ENCODE results near the gene VPS4A. TPM values are rescaled to one million over a fixed set of nuclear protein-coding genes. Genes with fewer than 3 reads are reported as not detected.
A peak's percentile ranks its signal among the peaks of the same experiment; 100 is the strongest.
"Not testable (repeated sequence)": the region's sequence is repeated elsewhere in the genome, so short reads cannot be mapped to it uniquely, and the experiment has no call there.

Gene VPS4A
- 28.6 TPM for total RNA-seq
- long read RNA-seq, full-length matches to known transcripts: 276 of 341 reads
- long read RNA-seq, partial matches to known transcripts: 29 of 341 reads
- long read RNA-seq, other reads (novel, unspliced or antisense): 36 of 341 reads

GRCh38 chr16:69310653-69311532 lies at the start of gene VPS4A:
Gene VPS4A, plus strand, starts transcription at chr16:69311350. Its CDS starts 162 bp downstream, at chr16:69311512.
- DNase-seq (peak; percentile 96), ATAC-seq (ENCODE audit: poor library complexity) (peak; percentile 94)
- intact Hi-C loops (cut with DNase I): no loop called here

DNA sequence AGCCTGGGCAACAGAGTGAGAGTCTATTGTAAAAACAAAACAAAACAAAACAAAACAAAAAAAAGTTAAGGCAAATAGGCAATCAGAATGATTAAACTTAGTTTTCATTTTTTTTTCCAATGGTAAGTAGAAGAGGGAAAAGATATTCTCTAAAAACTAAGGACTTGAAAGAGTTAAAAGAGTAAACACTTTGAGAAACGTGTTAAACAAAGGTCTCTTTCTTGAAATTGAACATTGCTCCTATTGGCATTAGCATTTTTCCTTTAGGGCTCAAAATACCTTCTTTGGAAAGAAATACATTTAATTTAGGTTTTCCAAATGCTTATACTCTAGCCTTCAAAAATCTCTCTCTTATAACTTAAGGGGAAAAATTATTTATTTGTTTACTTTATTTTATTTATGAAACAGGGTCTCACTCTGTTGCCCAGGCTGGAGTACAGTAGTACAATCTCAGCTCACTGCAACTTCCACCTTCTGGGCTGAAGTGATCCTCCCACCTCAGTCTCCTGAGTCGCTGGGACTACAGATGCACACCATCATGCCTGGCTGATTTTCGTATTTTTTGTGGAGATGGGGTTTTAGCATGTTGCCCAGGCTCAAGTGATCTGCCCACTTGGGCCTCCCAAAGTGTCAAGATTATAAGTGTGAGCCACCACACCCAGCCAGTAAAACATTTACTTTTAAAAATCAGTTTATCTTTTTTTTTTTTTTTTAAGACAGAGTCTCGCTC lies 44.7 kb upstream of the VPS4A start:
- DNase-seq (no peak), ATAC-seq (ENCODE audit: poor library complexity) (no peak)
- intact Hi-C loops (cut with DNase I): no loop called here

DNA sequence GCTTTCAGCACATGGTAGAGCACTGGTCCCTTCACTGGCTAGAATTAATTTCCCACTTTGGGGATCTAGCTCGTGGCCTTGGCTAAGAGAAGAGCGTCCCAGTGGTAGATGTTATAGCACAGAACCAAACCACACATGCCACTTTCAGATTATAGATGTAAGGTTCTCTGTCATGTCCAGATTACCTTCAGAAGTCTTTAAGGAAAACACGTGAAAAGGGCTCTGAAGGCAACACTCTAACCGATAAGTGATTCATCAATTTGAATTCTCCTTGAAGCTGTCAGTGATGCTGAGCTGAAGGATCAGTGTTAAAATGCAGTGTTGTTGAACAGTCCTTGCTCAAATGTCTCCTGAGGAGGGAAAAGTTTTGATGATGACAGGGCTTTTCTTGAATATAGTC lies 43.5 kb upstream of the VPS4A start:
- no peak for DNase-seq
- intact Hi-C loops (cut with DNase I): no loop called here
- no peak for ATAC-seq (ENCODE audit: poor library complexity)

- intact Hi-C loops (cut with DNase I): no loop called here
Measured at GRCh38 chr16:69270395-69270794, 40.8 kb upstream of the VPS4A start.

GRCh38 chr16:69270831-69271230 lies 40.3 kb upstream of the VPS4A start:
- ATAC-seq (ENCODE audit: poor library complexity): no peak
- intact Hi-C loops (cut with DNase I): no loop called here
- no peak for DNase-seq

More at GRCh38 chr16:69270395-69270794, 40.8 kb upstream of the VPS4A start:
- ATAC-seq (ENCODE audit: poor library complexity) (no peak), DNase-seq (no peak)

- no peak for DNase-seq
- ATAC-seq (ENCODE audit: poor library complexity): no peak
- intact Hi-C loops (cut with DNase I): no loop called here
Measured at GRCh38 chr16:69273009-69273408, 38.1 kb upstream of the VPS4A start.

GRCh38 chr16:69274699-69275235 lies 36.4 kb upstream of the VPS4A start:
- intact Hi-C loops (cut with DNase I): no loop called here
- no peak for DNase-seq
- ATAC-seq (ENCODE audit: poor library complexity): no peak

- intact Hi-C loops (cut with DNase I): no loop called here
- peak; percentile 70 for DNase-seq
- peak; percentile 98 for ATAC-seq (ENCODE audit: poor library complexity)
Measured at GRCh38 chr16:69276148-69277115, 34.7 kb upstream of the VPS4A start.

- intact Hi-C loops (cut with DNase I): no loop called here
- DNase-seq: no peak
- ATAC-seq (ENCODE audit: poor library complexity): no peak
Measured at GRCh38 chr16:69277413-69277812, 33.7 kb upstream of the VPS4A start.

GRCh38 chr16:69283851-69284250 lies 27.3 kb upstream of the VPS4A start:
- intact Hi-C loops (cut with DNase I): no loop called here
- ATAC-seq (ENCODE audit: poor library complexity) (no peak), DNase-seq (no peak)

DNA sequence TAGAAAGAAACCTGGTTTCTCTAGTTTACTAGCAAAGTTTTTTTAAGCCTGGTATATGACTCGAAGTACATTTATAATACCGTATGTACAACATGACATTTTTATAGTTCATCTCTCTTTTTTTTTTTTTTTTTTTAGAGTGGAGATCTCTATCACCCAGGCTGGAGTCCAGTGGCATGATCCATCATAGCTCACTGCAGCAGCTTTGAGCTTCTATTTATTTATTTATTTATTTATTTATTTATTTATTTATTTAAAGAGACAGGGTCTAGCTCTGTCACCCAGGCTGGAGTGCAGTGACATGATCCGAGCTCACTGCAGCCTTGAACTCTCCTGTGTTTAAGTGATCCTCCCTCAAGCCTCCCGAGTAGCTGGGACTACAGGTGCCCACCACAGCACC lies 25.9 kb upstream of the VPS4A start:
- intact Hi-C loops (cut with DNase I): no loop called here
- DNase-seq (no peak), ATAC-seq (ENCODE audit: poor library complexity) (no peak)

DNA sequence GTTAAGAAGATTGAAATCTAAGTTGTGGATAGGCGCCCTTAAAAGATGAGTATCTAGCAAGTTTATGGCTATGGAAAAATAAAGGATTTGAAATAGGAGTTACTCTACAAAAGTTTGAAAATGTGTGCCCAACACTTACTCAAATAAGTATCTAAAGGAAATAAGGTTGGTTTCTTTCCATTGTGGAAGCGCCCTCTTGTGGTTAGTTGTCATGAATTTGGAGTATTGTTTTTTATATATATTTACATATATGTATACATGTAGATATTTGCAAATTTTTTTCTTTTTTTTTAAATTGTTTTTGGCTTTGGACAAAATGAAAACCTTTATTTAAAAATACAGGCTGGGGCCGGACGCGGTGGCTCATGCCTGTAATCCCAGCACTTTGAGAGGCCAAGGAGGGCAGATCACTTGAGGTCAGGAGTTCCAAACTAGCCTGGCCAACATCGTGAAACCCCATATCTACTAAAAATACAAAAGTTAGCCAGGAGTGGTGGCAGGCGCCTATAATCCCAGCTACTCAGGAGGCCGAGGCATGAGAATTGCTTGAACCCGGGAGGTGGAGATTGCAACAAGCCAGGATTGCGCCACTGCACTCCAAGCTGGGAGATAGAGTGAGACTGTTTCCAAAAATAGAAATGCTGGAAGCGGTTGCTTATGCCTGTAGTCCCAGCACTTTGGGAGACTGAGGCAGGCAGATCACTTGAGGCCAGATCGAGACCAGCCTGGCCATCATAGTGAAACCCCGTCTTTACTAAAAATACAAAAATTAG lies 24.0 kb upstream of the VPS4A start:
- intact Hi-C loops (cut with DNase I): no loop called here
- peak; percentile 82 for DNase-seq
- peak; percentile 93 for ATAC-seq (ENCODE audit: poor library complexity)

DNA sequence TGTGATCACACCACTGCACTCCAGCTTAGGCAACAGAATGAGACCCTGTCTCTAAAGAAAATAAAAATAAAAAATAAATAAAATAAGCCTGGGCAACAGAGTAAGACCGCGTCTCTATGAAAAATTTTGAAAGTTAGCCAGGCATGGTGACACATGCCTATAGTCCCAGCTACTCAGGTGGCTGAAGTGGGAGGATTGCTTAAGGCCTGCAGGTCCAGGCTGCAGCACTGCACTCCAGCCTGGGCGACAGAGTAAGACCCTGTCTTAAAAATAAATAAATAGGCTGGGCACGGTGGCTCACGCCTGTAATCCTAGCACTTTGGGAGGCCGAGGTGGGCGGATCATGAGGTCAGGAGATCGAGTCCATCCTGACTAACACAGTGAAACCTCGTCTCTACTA lies 19.5 kb upstream of the VPS4A start:
- intact Hi-C loops (cut with DNase I); ATAC-seq (ENCODE audit: poor library complexity); DNase-seq: not testable (repeated sequence)

DNA sequence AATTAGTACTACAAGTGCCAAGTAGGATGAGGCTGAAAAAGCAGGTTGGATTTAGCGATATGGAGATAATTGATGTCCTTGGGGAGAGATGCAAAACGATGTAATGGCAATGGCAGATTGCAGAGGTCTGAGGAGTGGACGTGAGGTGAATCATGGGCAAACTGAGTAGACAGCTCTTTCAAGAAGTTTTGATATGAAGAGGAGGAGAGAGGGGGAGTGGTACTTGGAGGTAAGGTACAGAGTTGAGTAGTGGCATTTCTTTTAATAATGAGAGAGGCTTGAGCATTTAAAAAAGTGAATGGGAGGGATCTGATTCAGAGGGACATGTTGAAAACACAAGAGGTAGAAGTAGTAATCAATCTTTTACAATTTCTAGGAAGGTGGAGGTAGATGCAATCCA lies 17.7 kb upstream of the VPS4A start:
- ATAC-seq (ENCODE audit: poor library complexity) (no peak), DNase-seq (no peak)
- intact Hi-C loops (cut with DNase I): no loop called here

DNA sequence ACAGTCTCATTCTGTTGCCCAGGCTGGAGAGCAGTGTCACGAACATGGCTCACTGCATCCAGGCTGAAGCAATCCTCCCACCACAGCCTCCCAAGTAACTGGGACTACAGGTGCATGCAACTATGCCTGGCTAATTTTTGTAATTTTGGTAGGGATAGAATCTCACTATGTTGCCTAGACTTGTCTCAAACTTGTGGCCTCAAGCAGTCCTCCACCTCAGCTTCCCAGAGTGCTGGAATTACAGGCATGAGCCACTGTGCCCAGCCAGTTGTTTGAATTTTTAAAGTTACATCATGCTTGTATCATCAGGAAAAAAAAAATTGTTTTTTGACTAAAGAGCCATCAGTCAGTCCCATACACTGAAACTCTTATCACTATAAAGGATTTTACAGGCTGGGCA lies 17.1 kb upstream of the VPS4A start:
- DNase-seq (no peak), ATAC-seq (ENCODE audit: poor library complexity) (no peak)
- intact Hi-C loops (cut with DNase I): no loop called here

DNA sequence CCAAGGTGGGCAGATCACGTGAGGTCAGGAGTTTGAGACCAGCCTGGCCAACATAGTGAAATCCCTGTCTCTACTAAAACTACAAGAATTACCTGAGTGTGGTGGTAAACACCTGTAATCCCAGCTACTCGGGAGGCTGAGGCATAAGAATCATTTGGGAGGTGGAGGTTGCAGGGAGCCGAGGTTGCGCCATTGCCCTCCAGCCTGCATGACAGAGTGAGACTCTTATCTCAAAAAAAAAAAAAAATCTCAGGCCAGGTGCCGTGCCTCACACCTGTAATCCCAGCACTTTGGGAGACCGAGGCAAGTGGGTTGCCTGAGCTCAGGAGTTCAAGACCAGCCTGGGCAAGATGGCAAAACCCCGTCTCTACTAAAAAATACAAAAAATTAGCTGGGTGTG lies 14.4 kb upstream of the VPS4A start:
- intact Hi-C loops (cut with DNase I); DNase-seq; ATAC-seq (ENCODE audit: poor library complexity): not testable (repeated sequence)

DNA sequence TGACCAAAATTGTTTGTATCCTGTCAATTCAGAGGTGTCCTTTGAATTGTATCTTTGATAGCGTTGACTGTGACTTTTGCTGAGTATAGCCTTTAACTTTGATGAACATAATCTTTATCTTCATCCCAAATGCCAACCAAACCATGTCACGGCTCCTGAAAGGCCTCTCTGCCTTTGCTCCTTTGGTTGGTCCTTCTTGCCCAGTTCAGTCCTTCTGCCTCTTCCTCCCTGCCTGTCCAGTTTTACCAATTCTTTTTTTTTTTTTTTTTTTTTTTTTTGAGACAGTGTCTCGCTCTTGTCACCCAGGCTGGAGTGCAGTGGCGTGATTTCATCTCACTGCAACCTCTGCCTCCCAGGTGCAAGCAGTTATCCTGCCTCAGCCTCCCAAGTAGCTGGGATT lies 12.9 kb upstream of the VPS4A start:
- ATAC-seq (ENCODE audit: poor library complexity): no peak
- intact Hi-C loops (cut with DNase I): no loop called here
- DNase-seq: no peak

DNA sequence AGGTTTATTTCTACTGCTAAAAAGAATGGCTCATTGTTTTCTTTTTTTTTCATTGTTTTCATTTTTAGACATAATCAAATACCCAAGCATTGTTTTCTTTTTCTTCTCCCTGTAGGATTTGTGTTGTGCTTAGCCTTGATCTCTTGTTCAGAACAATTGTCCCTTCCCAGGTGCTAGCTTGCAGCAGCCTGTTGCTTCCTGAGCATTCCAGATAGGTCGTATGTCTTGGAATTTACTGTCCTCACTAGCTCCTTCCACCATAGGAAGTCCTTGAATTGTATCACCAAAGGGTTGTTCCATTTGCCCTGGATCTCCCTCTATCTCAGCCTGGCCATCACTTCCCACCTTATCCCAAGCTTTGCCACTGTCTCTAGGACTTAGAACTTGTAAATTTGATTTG lies 10.0 kb upstream of the VPS4A start:
- DNase-seq (no peak), ATAC-seq (ENCODE audit: poor library complexity) (no peak)
- intact Hi-C loops (cut with DNase I): no loop called here
